Right lobe of liver (tissue), 6 donors: Measurements from ENCODE around the gene CSNK1D. TPM values are rescaled to one million over a fixed set of nuclear protein-coding genes. Genes with fewer than 3 reads are reported as not detected.

Experiments used
- ATAC-seq, 4 donors: fragments of 200-7000 bp; cut with Tn5 transposase; one replicate each; pipeline ENCODE4 v1.9.1; 2020; ENCODE audit warnings: mild to moderate bottlenecking in 4 of 4, moderate library complexity in 4 of 4
- DNase-seq, 3 donors: peaks; one replicate each; pipeline ENCODE4 v3.0.0-alpha.2; 2020
- H3K27ac ChIP-seq, 3 donors: fragments of 200-600 bp; one replicate each; pipeline ENCODE4 v1.8.0; 2022
- H3K27me3 ChIP-seq, 2 donors: fragments of 200-600 bp; one replicate each; pipeline ENCODE4 v1.8.0; 2022
- H3K36me3 ChIP-seq, 4 donors: fragments of 200-600 bp; sonication (generic) in 1 of 4; one replicate each; pipeline versions ENCODE4 v1.5.1 to v1.8.0; 2017 to 2022; ENCODE audit warnings: control low read depth in 1 of 4
- H3K4me1 ChIP-seq, 4 donors: fragments of 200-600 bp; sonication (generic) in 1 of 4; one replicate each; pipeline versions ENCODE4 v1.5.1 to v1.8.0; 2017 to 2022; ENCODE audit warnings: control low read depth in 1 of 4
- H3K4me3 ChIP-seq, 3 donors: fragments of 200-600 bp; one replicate each; pipeline ENCODE4 v1.8.0; 2022
- H3K9me3 ChIP-seq, 4 donors: fragments of 200-600 bp; sonication (generic) in 1 of 4; one replicate each; pipeline versions ENCODE4 v1.5.1 to v1.8.0; 2017 to 2022; ENCODE audit warnings: control low read depth in 1 of 4
- CTCF ChIP-seq, 4 donors: fragments of 200-600 bp in 3 of 4; fragments of 450-650 bp in 1 of 4; IDR thresholded peaks; one replicate each; pipeline versions ENCODE4 v1.5.1 to v1.8.0; 2016 to 2022; ENCODE audit warnings: antibody characterized with exemption in 4 of 4, mild to moderate bottlenecking in 2 of 4
- POLR2A ChIP-seq: fragments of 450-650 bp; IDR thresholded peaks from one replicate; pipeline ENCODE4 v1.6.1; 2017; ENCODE audit warnings: antibody characterized with exemption, mild to moderate bottlenecking
- WGBS: methylation state at CpG from one replicate; pipeline ENCODE4 v1.1.6; 2018; ENCODE audit warnings: low coverage, low lambda C conversion rate; ENCODE audit not compliant: insufficient coverage; ENCODE audit errors: missing lambda C conversion rate; 5-methylcytosine and 5-hydroxymethylcytosine counted together
- intact Hi-C, 2 donors: fragments of 100-400 bp; cut with DNase I; formaldehyde crosslinking; loops; one replicate each; pipeline versions ENCODE4 v1.11.2 to v1.14.1; 2022
- total RNA-seq, 6 experiments: library from RNA; depleted of rRNA in 2 of 6; stranded (reverse); fragments of >200 nt in 2 of 6; fragmentation: NEBNext Ultra II Directional in 3 of 6; extraction: Animal tissue kit (Norgen Biotek cat#: 25700) in 3 of 6; gene quantifications; one replicate each; pipeline versions ENCODE4 v1.1.0 to v1.2.4, GENCODE V29; 2016 to 2023
- donor health status: DM: no; HTN: yes; CAD: no.
- donor health status: DM: no; HTN: no; CAD: no.
- donor health status: DM: no; HTN: no; CAD: no.
- donor health status: DM: no; HTN: yes; CAD: no.
- donor health status: DM: no; HTN: yes; CAD: no.

Gene CSNK1D
- total RNA-seq, 6 experiments from 2014 or later = 32.7 to 73.0 (median 45.9) TPM

- DNase-seq (no peak), ATAC-seq (no peak)
- TF ChIP-seq POLR2A = no peak
- TF ChIP-seq CTCF (IDR thresholded peaks at IDR 0.05) = no peak
- intact Hi-C loops = no loop called here
- Histone ChIP-seq H3K36me3 (no peaks in the 10 kb centered on the region), H3K4me3 (no peak overlapping the region), H3K4me1 (peaks cover 0 to 1% (median 0%) of the 10 kb centered on the region in 4 donors), H3K9me3 (no peaks in the 10 kb centered on the region), H3K27ac (no peak overlapping the region), H3K27me3 (no peaks in the 10 kb centered on the region)
- WGBS = 74% methylated on average over 5 of the region's 10 CpGs
Observed at GRCh38 chr17:82222816-82223215, 50.7 kb downstream of the CSNK1D start.

- intact Hi-C loops = no loop called here
- H3K36me3 ChIP-seq = no peaks in the 10 kb centered on the region
- no peak overlapping the region for H3K4me3 ChIP-seq
- H3K27ac ChIP-seq = no peak overlapping the region
- no peaks in the 10 kb centered on the region for H3K27me3 ChIP-seq
- DNase-seq (no peak), ATAC-seq (no peak)
- TF ChIP-seq CTCF (IDR thresholded peaks at IDR 0.05) (no peak), POLR2A (no peak)
- WGBS = 84% methylated on average over 8 of the region's 10 CpGs
- no peaks in the 10 kb centered on the region for H3K9me3 ChIP-seq
- H3K4me1 ChIP-seq = peaks cover 0 to 12% (median 3%) of the 10 kb centered on the region in 4 donors
Observed at GRCh38 chr17:82221341-82221902, 52.1 kb downstream of the CSNK1D start.

GRCh38 chr17:82219753-82220709 is 53.5 kb downstream of the CSNK1D start:
- Histone ChIP-seq H3K27me3 (no peaks in the 10 kb centered on the region), H3K27ac (no peak overlapping the region), H3K9me3 (no peaks in the 10 kb centered on the region), H3K36me3 (no peaks in the 10 kb centered on the region), H3K4me3 (no peak overlapping the region), H3K4me1 (peaks cover 0 to 17% (median 3%) of the 10 kb centered on the region in 4 donors)
- intact Hi-C loops = no loop called here
- TF ChIP-seq CTCF (IDR thresholded peaks at IDR 0.05) (no peak), POLR2A (no peak)
- WGBS = 95% methylated on average over 3 of the region's 11 CpGs
- no peak for ATAC-seq
- DNase-seq = no peak

- Histone ChIP-seq H3K4me3 (no peak overlapping the region), H3K4me1 (peaks cover 0 to 17% (median 3%) of the 10 kb centered on the region in 4 donors), H3K9me3 (no peaks in the 10 kb centered on the region), H3K36me3 (no peaks in the 10 kb centered on the region), H3K27me3 (no peaks in the 10 kb centered on the region), H3K27ac (no peak overlapping the region)
- intact Hi-C loops = no loop called here
- TF ChIP-seq CTCF (IDR thresholded peaks at IDR 0.05) (no peak), POLR2A (no peak)
- ATAC-seq = no peak
- no peak for DNase-seq
- no CpG with 5 or more reads among the region's 7 CpGs for WGBS
Observed at GRCh38 chr17:82219083-82219482, 54.4 kb downstream of the CSNK1D start.
